Natural killer cell (primary cell): ENCODE measurements around the gene FBXL15. TPM values are rescaled to one million over a fixed set of nuclear protein-coding genes. Genes with fewer than 3 reads are reported as not detected.
A peak's percentile ranks its signal among the peaks of the same experiment; 100 is the strongest.

ENCODE experiments used
- ATAC-seq, 3 donors: fragments of 150-1000 bp in 2 of 3; fragments of 200-7000 bp in 1 of 3; cut with Tn5 transposase; 1 replicate in 1 of 3; 2 replicates in 2 of 3; pipeline ENCODE4 v1.10.0; 2021; ENCODE audit warnings: mild to moderate bottlenecking in 2 of 3, moderate library complexity in 2 of 3
- DNase-seq, 2 donors: peaks; one replicate each; pipeline versions ENCODE4 v3.0.0 to v3.0.0-alpha.2; 2013 to 2021; ENCODE audit warnings: mixed read lengths in 1 of 2
- H3K27ac ChIP-seq: one replicate; pipeline ENCODE4 v1.5.1; 2013; ENCODE audit warnings: mild to moderate bottlenecking, low read length
- H3K27me3 ChIP-seq: one replicate; pipeline ENCODE4 v1.6.1; 2013; ENCODE audit warnings: low read length; ENCODE audit not compliant: control insufficient read depth, insufficient read depth
- H3K36me3 ChIP-seq: one replicate; pipeline ENCODE4 v1.6.1; 2013; ENCODE audit warnings: low read length; ENCODE audit not compliant: control insufficient read depth, insufficient read depth
- H3K4me1 ChIP-seq: one replicate; pipeline ENCODE4 v1.6.1; 2013; ENCODE audit warnings: low read length; ENCODE audit not compliant: control insufficient read depth, insufficient read depth
- H3K4me3 ChIP-seq: one replicate; pipeline ENCODE4 v1.5.1; 2013; ENCODE audit warnings: low read length
- H3K9me3 ChIP-seq: one replicate; pipeline ENCODE4 v1.6.1; 2013; ENCODE audit warnings: low read length; ENCODE audit not compliant: control insufficient read depth, insufficient read depth
- H3K27ac Mint-ChIP-seq, 2 donors: one replicate each; pipeline ENCODE4 v1.8.0; 2022; ENCODE audit warnings: mild to moderate bottlenecking in 2 of 2, mixed read lengths in 2 of 2, moderate library complexity in 1 of 2
- H3K27me3 Mint-ChIP-seq, 2 donors: one replicate each; pipeline ENCODE4 v1.8.0; 2022; ENCODE audit warnings: low read depth in 2 of 2, mixed read lengths in 2 of 2
- H3K36me3 Mint-ChIP-seq: one replicate; pipeline ENCODE4 v1.8.0; 2022; ENCODE audit warnings: mixed read lengths
- H3K4me1 Mint-ChIP-seq, 2 donors: one replicate each; pipeline ENCODE4 v1.8.0; 2022; ENCODE audit warnings: mixed read lengths in 2 of 2
- H3K4me3 Mint-ChIP-seq: one replicate; pipeline ENCODE4 v1.8.0; 2022; ENCODE audit warnings: mild to moderate bottlenecking, moderate library complexity, mixed read lengths
- H3K9me3 Mint-ChIP-seq, 2 donors: one replicate each; pipeline ENCODE4 v1.8.0; 2022; ENCODE audit warnings: mixed read lengths in 2 of 2
- CTCF ChIP-seq: fragments of 200-600 bp; IDR thresholded peaks from one replicate; pipeline ENCODE4 v1.8.0; 2022; ENCODE audit warnings: antibody characterized with exemption
- WGBS: methylation state at CpG from one replicate; pipeline ENCODE4 v1.1.7; 2013; ENCODE audit warnings: missing lambda C conversion rate; ENCODE audit not compliant: insufficient coverage; 5-methylcytosine and 5-hydroxymethylcytosine counted together
- intact Hi-C: fragments of 100-400 bp; cut with micrococcal nuclease; formaldehyde crosslinking; loops from one replicate; pipeline ENCODE4 v1.14.2; 2022
- total RNA-seq, 4 donors: library from RNA; stranded (reverse); fragments of 120-200 nt in 1 of 4; gene quantifications; one replicate each; pipeline versions ENCODE4 v1.2.3 to v1.2.4, GENCODE V29; 2013 to 2022

The FBXL15 gene
- total RNA-seq, 3 donors from 2014 or later (not counting 1 experiment from before 2014, with no cell fraction given): 15.2 to 17.4 (median 15.5) TPM

- H3K27me3 ChIP-seq: no peaks in the 10 kb centered on the region
- no peak overlapping the region for H3K27ac ChIP-seq
- peaks cover 33% of the 10 kb centered on the region for H3K36me3 ChIP-seq
- Mint-ChIP-seq H3K4me1 (peaks cover 7 to 17% of the 10 kb centered on the region in 2 donors), H3K36me3 (no peaks in the 10 kb centered on the region), H3K27me3 (peaks cover 0 to under 1% of the 10 kb centered on the region in 2 donors), H3K9me3 (no peaks in the 10 kb centered on the region), H3K4me3 (peak overlapping the region; percentile 40), H3K27ac (peak overlapping the region; percentile 48 to 75)
- no peak overlapping the region for H3K4me3 ChIP-seq
- no peak for TF ChIP-seq CTCF
- no peaks in the 10 kb centered on the region for H3K9me3 ChIP-seq
- WGBS: 100% methylated on average over 2 of the region's 5 CpGs
- H3K4me1 ChIP-seq: peaks cover 20% of the 10 kb centered on the region
- peak in 1 of 2 donors; percentile 20 for DNase-seq
- no peak for ATAC-seq
- intact Hi-C loops: no loop called here
These were observed 18.1 kb upstream of the FBXL15 start for GRCh38 chr10:102402512-102402896.

GRCh38 chr10:102403115-102403514 lies 17.5 kb upstream of the FBXL15 start:
- peaks cover 20% of the 10 kb centered on the region for H3K4me1 ChIP-seq
- intact Hi-C loops: no loop called here
- ATAC-seq (no peak), DNase-seq (peak in 1 of 2 donors; percentile 34)
- peak overlapping the region in 1 of 2 donors; percentile 69 for H3K27ac Mint-ChIP-seq
- H3K27me3 Mint-ChIP-seq: peaks cover 5 to 6% of the 10 kb centered on the region in 2 donors
- no peak overlapping the region for H3K4me3 ChIP-seq
- TF ChIP-seq CTCF: no peak
- no peak overlapping the region for H3K4me3 Mint-ChIP-seq
- H3K9me3 ChIP-seq: no peaks in the 10 kb centered on the region
- peaks cover 5% of the 10 kb centered on the region for H3K27me3 ChIP-seq
- H3K36me3 ChIP-seq: peaks cover 27% of the 10 kb centered on the region
- no peaks in the 10 kb centered on the region for H3K36me3 Mint-ChIP-seq
- no peaks in the 10 kb centered on the region for H3K9me3 Mint-ChIP-seq
- 92% methylated on average over 12 of the region's 13 CpGs for WGBS
- H3K4me1 Mint-ChIP-seq: peaks cover 5 to 15% of the 10 kb centered on the region in 2 donors
- H3K27ac ChIP-seq: no peak overlapping the region

GRCh38 chr10:102404361-102405107 lies 16.1 kb upstream of the FBXL15 start:
- peaks cover 17% of the 10 kb centered on the region for H3K4me1 ChIP-seq
- no peaks in the 10 kb centered on the region for H3K9me3 Mint-ChIP-seq
- H3K36me3 Mint-ChIP-seq: no peaks in the 10 kb centered on the region
- DNase-seq: peak in 1 of 2 donors; percentile 29
- ATAC-seq: no peak
- no peak for TF ChIP-seq CTCF
- WGBS: 96% methylated on average over 17 of the region's 17 CpGs
- H3K27ac Mint-ChIP-seq: peak overlapping the region in 1 of 2 donors; percentile 69
- peaks cover 9% of the 10 kb centered on the region for H3K27me3 ChIP-seq
- H3K36me3 ChIP-seq: peaks cover 22% of the 10 kb centered on the region
- H3K27me3 Mint-ChIP-seq: peaks cover 13 to 14% of the 10 kb centered on the region in 2 donors
- no peaks in the 10 kb centered on the region for H3K9me3 ChIP-seq
- no peak overlapping the region for H3K4me3 Mint-ChIP-seq
- peaks cover 2 to 14% of the 10 kb centered on the region in 2 donors for H3K4me1 Mint-ChIP-seq
- H3K27ac ChIP-seq: no peak overlapping the region
- intact Hi-C loops: no loop called here
- no peak overlapping the region for H3K4me3 ChIP-seq
